ENCODE data around the gene DBI.

DNA sequence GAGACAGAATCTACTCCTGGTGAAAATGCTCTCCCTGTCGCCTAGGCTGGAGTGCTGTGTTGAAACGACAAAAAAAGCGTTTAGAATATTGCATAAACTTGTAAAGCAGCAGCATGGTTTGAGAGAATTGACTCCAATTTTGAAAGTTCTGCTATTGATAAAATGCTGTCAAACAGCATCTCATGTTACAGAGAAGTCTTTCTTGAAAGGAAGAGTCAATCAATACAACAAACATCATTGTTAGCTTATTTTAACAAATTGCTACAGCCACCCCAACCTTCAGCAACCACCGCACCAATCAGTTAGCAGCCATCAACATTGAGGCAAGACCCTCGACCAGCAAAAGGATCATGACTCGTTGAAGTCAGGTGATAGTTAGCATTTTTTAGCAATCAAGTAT is 7.0 kb upstream of the DBI start:
- TF ChIP-seq, protein P1, sequence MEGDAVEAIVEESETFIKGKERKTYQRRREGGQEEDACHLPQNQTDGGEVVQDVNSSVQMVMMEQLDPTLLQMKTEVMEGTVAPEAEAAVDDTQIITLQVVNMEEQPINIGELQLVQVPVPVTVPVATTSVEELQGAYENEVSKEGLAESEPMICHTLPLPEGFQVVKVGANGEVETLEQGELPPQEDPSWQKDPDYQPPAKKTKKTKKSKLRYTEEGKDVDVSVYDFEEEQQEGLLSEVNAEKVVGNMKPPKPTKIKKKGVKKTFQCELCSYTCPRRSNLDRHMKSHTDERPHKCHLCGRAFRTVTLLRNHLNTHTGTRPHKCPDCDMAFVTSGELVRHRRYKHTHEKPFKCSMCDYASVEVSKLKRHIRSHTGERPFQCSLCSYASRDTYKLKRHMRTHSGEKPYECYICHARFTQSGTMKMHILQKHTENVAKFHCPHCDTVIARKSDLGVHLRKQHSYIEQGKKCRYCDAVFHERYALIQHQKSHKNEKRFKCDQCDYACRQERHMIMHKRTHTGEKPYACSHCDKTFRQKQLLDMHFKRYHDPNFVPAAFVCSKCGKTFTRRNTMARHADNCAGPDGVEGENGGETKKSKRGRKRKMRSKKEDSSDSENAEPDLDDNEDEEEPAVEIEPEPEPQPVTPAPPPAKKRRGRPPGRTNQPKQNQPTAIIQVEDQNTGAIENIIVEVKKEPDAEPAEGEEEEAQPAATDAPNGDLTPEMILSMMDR (IDR thresholded peaks at IDR 0.05 in 4 of 5, conservative IDR thresholded peaks at IDR 0.05 in 1 of 5) = no peak
- TF ChIP-seq POLR2A (IDR thresholded peaks at IDR 0.05) = no peak
